Calu3 (cell line): ENCODE results near the gene TRIM74. TPM values are rescaled to one million over a fixed set of nuclear protein-coding genes. Genes with fewer than 3 reads are reported as not detected.
A peak's percentile ranks its signal among the peaks of the same experiment; 100 is the strongest.
"Not testable (repeated sequence)": the region's sequence is repeated elsewhere in the genome, so short reads cannot be mapped to it uniquely, and the experiment has no call there.

ENCODE experiments used
- BruUV-seq: library from RNA; stranded (reverse); fragments of 400-500 nt; replicated peaks from 2 replicates; lab custom pipeline; 2021; lab: Mats Ljungman, UMichigan
- CTCF ChIA-PET: fragments of 300-600 bp; sonication (Branson Sonifier 250); formaldehyde crosslinking; loops from one replicate; lab custom pipeline; 2022; ENCODE audit warnings: antibody characterized with exemption; lab: Charles Lee
- DNase-seq: peaks from one replicate; pipeline ENCODE4 v3.0.0; 2022
- H3K27ac Mint-ChIP-seq: one replicate; pipeline ENCODE4 v1.8.0; 2022; ENCODE audit warnings: mixed read lengths; ENCODE audit not compliant: unreplicated experiment
- H3K27me3 Mint-ChIP-seq: one replicate; pipeline ENCODE4 v1.8.0; 2022; ENCODE audit warnings: mixed read lengths; ENCODE audit not compliant: unreplicated experiment
- H3K36me3 Mint-ChIP-seq: one replicate; pipeline ENCODE4 v1.8.0; 2022; ENCODE audit warnings: mild to moderate bottlenecking, moderate library complexity, mixed read lengths; ENCODE audit not compliant: insufficient read depth, unreplicated experiment
- H3K4me1 Mint-ChIP-seq: one replicate; pipeline ENCODE4 v1.8.0; 2022; ENCODE audit warnings: mild to moderate bottlenecking, low read depth, mixed read lengths; ENCODE audit not compliant: unreplicated experiment
- H3K4me3 Mint-ChIP-seq: one replicate; pipeline ENCODE4 v1.8.0; 2022; ENCODE audit warnings: mild to moderate bottlenecking, low read depth, moderate library complexity, mixed read lengths; ENCODE audit not compliant: unreplicated experiment
- H3K9me3 Mint-ChIP-seq: one replicate; pipeline ENCODE4 v1.8.0; 2022; ENCODE audit warnings: low read depth, mixed read lengths; ENCODE audit not compliant: unreplicated experiment
- intact Hi-C: fragments of 100-400 bp; cut with micrococcal nuclease; formaldehyde crosslinking; loops from one replicate; pipeline ENCODE4 v1.10.0; 2022; ENCODE audit not compliant: unreplicated experiment
- total RNA-seq: library from RNA; stranded (reverse); gene quantifications from 2 replicates; pipeline ENCODE4 v1.2.3, GENCODE V29; 2022

The TRIM74 gene
- total RNA-seq, 1 experiment from 2014 or later, result 0.33 TPM

DNA sequence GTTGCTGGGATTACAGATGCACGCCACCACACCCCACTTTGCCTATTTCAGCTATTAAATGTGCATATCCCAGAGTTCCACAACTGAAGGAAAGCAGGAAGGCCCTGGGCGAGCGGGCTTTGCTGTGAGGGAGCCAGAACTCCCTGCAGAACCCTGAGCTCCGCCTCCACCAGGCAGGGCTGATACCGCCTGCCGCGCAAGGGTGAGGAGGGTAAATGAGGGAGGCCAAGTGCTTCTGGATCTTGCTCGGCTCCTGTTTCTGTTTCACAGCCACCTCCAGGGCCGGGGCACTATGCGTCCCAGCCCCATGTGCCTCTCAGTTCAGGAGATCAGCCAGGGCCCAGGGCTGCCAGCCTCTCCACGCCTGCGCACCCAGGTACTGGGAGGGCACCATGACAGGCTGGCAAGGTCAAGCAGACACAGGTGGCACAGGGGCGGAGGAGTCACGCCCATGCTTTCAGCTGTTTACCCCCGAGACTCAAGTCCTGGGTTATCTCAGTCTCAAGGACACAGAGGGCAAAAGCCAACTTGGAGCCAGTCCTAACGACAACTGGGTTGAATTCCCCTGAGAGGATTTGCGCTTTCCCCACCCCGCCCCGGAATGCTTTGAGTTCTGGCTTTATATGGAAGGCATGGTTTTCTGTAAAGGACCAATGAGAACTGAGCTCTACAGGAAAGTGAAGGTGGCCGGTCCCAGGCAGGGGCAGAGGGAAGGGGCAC, 8.5 kb downstream of the TRIM74 start:
- H3K27ac Mint-ChIP-seq, DNase-seq, BruUV-seq, intact Hi-C loops, H3K36me3 Mint-ChIP-seq, CTCF ChIA-PET, H3K4me3 Mint-ChIP-seq, H3K9me3 Mint-ChIP-seq, H3K4me1 Mint-ChIP-seq, H3K27me3 Mint-ChIP-seq: not testable (repeated sequence)

GRCh38 chr7:72960029-72960428, 9.2 kb downstream of the TRIM74 start:
- H3K27ac Mint-ChIP-seq, H3K4me3 Mint-ChIP-seq, BruUV-seq, CTCF ChIA-PET, H3K27me3 Mint-ChIP-seq, H3K4me1 Mint-ChIP-seq, DNase-seq, H3K9me3 Mint-ChIP-seq, H3K36me3 Mint-ChIP-seq, intact Hi-C loops: not testable (repeated sequence)

GRCh38 chr7:72954563-72955198, 14.6 kb downstream of the TRIM74 start:
- BruUV-seq, H3K36me3 Mint-ChIP-seq, H3K27me3 Mint-ChIP-seq, intact Hi-C loops, H3K27ac Mint-ChIP-seq, H3K4me3 Mint-ChIP-seq, DNase-seq, H3K4me1 Mint-ChIP-seq, H3K9me3 Mint-ChIP-seq, CTCF ChIA-PET: not testable (repeated sequence)

- peak overlapping the region; percentile 28 for H3K4me3 Mint-ChIP-seq
- H3K27me3 Mint-ChIP-seq, H3K27ac Mint-ChIP-seq, intact Hi-C loops, H3K9me3 Mint-ChIP-seq, CTCF ChIA-PET, DNase-seq, H3K4me1 Mint-ChIP-seq, H3K36me3 Mint-ChIP-seq: not testable (repeated sequence)
- BruUV-seq, result TSS peak; percentile 66
Observed at GRCh38 chr7:72953901-72954562, 15.2 kb downstream of the TRIM74 start.

- H3K27ac Mint-ChIP-seq, BruUV-seq, H3K9me3 Mint-ChIP-seq, H3K36me3 Mint-ChIP-seq, H3K4me3 Mint-ChIP-seq, DNase-seq, H3K4me1 Mint-ChIP-seq, intact Hi-C loops, H3K27me3 Mint-ChIP-seq, CTCF ChIA-PET: not testable (repeated sequence)
Observed at GRCh38 chr7:72950432-72950831, 18.8 kb downstream of the TRIM74 start.

GRCh38 chr7:72949686-72950085, 19.6 kb downstream of the TRIM74 start:
- intact Hi-C loops, BruUV-seq, CTCF ChIA-PET, DNase-seq, H3K4me3 Mint-ChIP-seq, H3K9me3 Mint-ChIP-seq, H3K36me3 Mint-ChIP-seq, H3K27me3 Mint-ChIP-seq, H3K4me1 Mint-ChIP-seq, H3K27ac Mint-ChIP-seq: not testable (repeated sequence)

GRCh38 chr7:72949276-72949675, 20.0 kb downstream of the TRIM74 start:
- DNase-seq, H3K4me3 Mint-ChIP-seq, H3K36me3 Mint-ChIP-seq, H3K27ac Mint-ChIP-seq, H3K4me1 Mint-ChIP-seq, CTCF ChIA-PET, BruUV-seq, intact Hi-C loops, H3K27me3 Mint-ChIP-seq, H3K9me3 Mint-ChIP-seq: not testable (repeated sequence)

GRCh38 chr7:72948714-72949113, 20.6 kb downstream of the TRIM74 start:
- BruUV-seq, H3K9me3 Mint-ChIP-seq, DNase-seq, CTCF ChIA-PET, H3K36me3 Mint-ChIP-seq, intact Hi-C loops, H3K4me3 Mint-ChIP-seq, H3K27me3 Mint-ChIP-seq, H3K27ac Mint-ChIP-seq, H3K4me1 Mint-ChIP-seq: not testable (repeated sequence)

DNA sequence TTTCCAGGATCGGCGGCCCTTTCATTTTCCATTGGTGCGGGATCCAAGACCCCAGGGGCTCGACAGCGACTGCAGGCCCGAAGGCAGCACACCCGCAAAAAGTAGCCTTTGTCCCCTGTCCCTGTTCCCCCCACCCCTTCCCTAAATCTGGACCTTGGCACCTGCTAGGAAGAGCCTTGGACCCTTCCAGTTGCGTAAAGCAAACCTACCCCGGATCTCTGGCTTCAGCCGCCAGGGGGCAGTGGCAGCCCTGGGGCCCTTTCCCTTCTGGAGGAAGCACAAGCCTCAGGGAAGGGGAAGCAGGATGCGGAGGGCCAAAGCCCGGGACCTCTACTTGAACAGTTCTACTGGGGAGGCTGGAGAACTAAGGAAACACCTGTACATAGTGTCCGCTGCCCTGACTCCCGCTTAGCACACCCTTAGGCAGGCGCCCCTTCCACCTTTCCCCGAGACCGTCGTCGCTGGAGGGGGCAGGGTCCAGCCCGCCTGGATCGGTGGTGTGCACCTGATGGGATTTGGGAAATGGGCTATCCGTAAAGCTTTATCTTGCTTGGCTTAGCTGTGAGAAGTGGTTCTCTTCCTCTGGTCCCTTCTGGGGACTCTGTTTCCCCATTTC, 23.0 kb downstream of the TRIM74 start:
- H3K36me3 Mint-ChIP-seq, DNase-seq, BruUV-seq, H3K4me3 Mint-ChIP-seq, H3K9me3 Mint-ChIP-seq, H3K4me1 Mint-ChIP-seq, H3K27ac Mint-ChIP-seq, intact Hi-C loops, CTCF ChIA-PET, H3K27me3 Mint-ChIP-seq: not testable (repeated sequence)
